ENCODE measurements around the gene HNRNPF. TPM values are rescaled to one million over a fixed set of nuclear protein-coding genes. Genes with fewer than 3 reads are reported as not detected.
A peak's percentile ranks its signal among the peaks of the same experiment; 100 is the strongest.

HNRNPF gene
- total RNA-seq, 1 donor from 2014 or later: 101 TPM

DNA sequence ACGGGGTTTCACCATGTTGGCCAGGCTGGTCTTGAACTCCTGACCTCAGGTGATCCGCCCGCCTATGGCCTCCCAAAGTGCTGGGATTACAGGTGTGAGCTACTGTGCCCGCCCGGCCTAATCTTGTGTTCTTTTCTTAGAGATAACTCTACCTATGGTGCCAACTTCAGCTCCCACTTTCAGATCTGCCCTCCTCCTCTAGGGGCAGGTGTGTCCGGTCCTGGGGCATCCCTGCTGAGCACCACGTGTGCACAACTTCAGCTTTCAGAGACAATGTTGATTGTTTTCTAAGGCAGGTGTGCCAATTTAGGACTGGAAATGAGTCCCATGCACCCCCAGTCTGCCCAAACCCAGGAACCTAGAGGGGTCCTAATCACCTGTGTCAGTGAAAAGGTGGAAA lies 56.0 kb downstream of the HNRNPF start:
- Histone ChIP-seq H3K9me3 (no peaks in the 10 kb centered on the region), H3K4me3 (no peak overlapping the region), H3K4me1 (no peaks in the 10 kb centered on the region), H3K27me3 (no peaks in the 10 kb centered on the region), H3K36me3 (no peaks in the 10 kb centered on the region), H3K27ac (no peak overlapping the region)
- no peak for DNase-seq (ENCODE audit: low spot score in 2 of 2)
- TF ChIP-seq, protein P1, sequence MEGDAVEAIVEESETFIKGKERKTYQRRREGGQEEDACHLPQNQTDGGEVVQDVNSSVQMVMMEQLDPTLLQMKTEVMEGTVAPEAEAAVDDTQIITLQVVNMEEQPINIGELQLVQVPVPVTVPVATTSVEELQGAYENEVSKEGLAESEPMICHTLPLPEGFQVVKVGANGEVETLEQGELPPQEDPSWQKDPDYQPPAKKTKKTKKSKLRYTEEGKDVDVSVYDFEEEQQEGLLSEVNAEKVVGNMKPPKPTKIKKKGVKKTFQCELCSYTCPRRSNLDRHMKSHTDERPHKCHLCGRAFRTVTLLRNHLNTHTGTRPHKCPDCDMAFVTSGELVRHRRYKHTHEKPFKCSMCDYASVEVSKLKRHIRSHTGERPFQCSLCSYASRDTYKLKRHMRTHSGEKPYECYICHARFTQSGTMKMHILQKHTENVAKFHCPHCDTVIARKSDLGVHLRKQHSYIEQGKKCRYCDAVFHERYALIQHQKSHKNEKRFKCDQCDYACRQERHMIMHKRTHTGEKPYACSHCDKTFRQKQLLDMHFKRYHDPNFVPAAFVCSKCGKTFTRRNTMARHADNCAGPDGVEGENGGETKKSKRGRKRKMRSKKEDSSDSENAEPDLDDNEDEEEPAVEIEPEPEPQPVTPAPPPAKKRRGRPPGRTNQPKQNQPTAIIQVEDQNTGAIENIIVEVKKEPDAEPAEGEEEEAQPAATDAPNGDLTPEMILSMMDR (IDR thresholded peaks at IDR 0.05): no peak
- intact Hi-C loops (cut with DNase I): no loop called here

DNA sequence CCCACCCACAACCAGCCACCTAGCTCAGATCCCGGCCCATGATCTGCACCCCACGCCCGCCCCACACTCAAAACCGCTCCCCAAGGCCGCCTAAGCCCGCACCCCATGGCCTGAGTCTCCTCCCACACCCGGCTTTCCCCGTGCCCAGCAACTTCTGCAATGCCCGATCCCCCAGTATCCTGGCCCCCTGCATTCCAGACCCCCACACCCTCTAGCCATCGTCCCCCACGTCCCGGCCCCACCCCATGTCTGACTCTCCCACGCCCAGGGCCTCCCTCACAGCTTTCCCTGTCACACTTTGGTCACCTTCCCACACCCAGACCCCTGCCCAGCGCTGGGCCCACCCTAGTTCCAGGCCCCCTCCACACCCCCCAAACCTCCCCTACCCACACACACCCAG lies 57.7 kb downstream of the HNRNPF start:
- H3K4me3 ChIP-seq: no peak overlapping the region
- no peak overlapping the region for H3K27ac ChIP-seq
- TF ChIP-seq, protein P1 (IDR thresholded peaks at IDR 0.05): no peak
- no peaks in the 10 kb centered on the region for H3K4me1 ChIP-seq
- H3K36me3 ChIP-seq: no peaks in the 10 kb centered on the region
- H3K9me3 ChIP-seq: no peaks in the 10 kb centered on the region
- intact Hi-C loops (cut with DNase I): no loop called here
- H3K27me3 ChIP-seq: no peaks in the 10 kb centered on the region
- no peak for DNase-seq (ENCODE audit: low spot score in 2 of 2)

DNA sequence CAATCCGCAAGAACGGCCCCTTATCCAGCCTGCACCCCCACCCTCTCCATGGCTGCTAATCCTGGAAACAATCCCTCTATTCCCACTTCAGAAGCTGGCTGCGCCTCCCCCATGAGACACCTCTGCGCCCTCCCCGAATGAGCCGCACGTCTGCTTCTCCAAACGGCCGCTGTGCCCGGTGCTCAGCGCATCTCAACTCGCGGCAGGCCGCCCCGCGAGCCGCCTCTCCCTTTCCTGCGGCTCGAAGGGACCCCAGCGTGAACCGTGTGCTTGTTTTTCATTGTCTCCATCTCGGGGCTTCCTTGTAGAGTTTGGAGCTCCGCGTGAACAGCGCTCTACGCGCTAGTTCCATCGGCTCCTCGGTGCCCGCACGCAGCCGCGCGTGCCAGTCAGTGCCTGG lies 58.3 kb downstream of the HNRNPF start:
- H3K9me3 ChIP-seq: no peaks in the 10 kb centered on the region
- H3K27me3 ChIP-seq: no peaks in the 10 kb centered on the region
- no peak overlapping the region for H3K27ac ChIP-seq
- no peaks in the 10 kb centered on the region for H3K36me3 ChIP-seq
- no peak for DNase-seq (ENCODE audit: low spot score in 2 of 2)
- intact Hi-C loops (cut with DNase I): no loop called here
- TF ChIP-seq, protein P1 (IDR thresholded peaks at IDR 0.05): no peak
- no peak overlapping the region for H3K4me3 ChIP-seq
- H3K4me1 ChIP-seq: no peaks in the 10 kb centered on the region

DNA sequence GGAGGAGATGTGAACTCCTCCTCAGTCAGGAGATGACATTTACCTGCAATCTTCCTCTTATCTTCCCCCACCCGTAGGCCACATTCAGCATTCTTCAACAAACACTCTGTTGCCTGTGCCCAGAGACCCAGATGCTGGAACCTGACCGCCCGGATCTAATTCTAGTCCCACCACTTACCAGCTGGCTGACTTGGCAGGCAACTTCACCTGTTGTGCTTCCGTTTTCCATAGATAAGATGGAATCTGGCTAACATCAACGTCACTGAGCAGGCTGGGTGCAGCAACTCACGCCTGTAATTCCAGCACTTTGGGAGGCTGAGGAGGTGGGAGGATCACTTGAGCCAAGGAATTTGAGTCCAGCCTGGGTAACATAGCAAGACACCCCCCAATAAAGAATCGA lies 58.8 kb downstream of the HNRNPF start:
- H3K4me3 ChIP-seq: no peak overlapping the region
- intact Hi-C loops (cut with DNase I): no loop called here
- no peaks in the 10 kb centered on the region for H3K27me3 ChIP-seq
- no peaks in the 10 kb centered on the region for H3K9me3 ChIP-seq
- no peaks in the 10 kb centered on the region for H3K36me3 ChIP-seq
- TF ChIP-seq, protein P1 (IDR thresholded peaks at IDR 0.05): no peak
- no peak overlapping the region for H3K27ac ChIP-seq
- no peak for DNase-seq (ENCODE audit: low spot score in 2 of 2)
- no peaks in the 10 kb centered on the region for H3K4me1 ChIP-seq

DNA sequence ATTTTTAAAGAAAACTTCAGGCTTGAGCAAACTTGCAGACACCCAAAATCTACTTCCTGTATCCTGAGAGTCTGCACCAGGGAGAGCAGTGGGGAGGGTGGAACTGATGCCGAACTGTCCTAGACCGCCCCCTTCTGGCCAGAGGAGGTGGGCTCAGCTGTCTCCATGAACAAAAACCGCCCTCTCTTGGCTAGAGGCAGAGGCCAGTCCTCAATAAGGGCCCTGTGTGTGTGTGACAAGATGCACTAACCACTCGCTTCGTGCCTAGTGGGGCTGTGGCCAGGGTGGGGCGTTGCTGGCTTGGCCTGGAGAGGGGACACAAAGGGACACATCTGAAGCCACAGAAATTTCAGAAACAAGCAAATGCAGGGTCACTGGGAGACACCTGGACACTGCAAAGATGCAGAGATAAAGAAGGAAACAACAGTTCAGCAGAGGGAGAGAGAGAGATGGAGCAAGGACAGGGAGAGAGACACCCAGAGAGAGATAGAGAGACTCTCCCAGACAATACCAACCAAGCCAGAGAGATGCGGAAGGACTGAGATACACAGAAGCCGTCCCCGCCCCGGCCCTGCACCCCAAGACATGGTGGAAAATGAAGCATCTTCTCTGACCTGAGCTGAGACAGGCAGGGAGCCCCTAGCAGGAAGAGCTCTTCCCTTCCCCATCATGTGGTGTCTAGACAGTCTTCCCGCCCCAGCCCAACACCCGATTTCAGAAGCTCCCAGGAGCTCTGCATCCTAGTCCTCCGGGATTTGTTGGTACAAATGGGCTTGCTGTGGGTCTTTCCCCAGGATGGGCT lies 60.3 kb downstream of the HNRNPF start:
- no peaks in the 10 kb centered on the region for H3K9me3 ChIP-seq
- no peaks in the 10 kb centered on the region for H3K27me3 ChIP-seq
- H3K4me1 ChIP-seq: no peaks in the 10 kb centered on the region
- TF ChIP-seq, protein P1 (IDR thresholded peaks at IDR 0.05): peak; percentile 52 to 67 (median 66)
- no peak overlapping the region for H3K27ac ChIP-seq
- intact Hi-C loops (cut with DNase I): no loop called here
- peak; percentile 14 to 84 for DNase-seq (ENCODE audit: low spot score in 2 of 2)
- no peaks in the 10 kb centered on the region for H3K36me3 ChIP-seq
- H3K4me3 ChIP-seq: no peak overlapping the region

Data from ascending aorta (tissue), 2 donors.